HG03135 (cell line): Measurements from ENCODE around the gene ESPNL.

Experiments used
- ATAC-seq: cut with Tn5 transposase; IDR thresholded peaks from one replicate; pipeline ENCODE4 v1.9.1; 2021; ENCODE audit warnings: mild to moderate bottlenecking, moderate library complexity; ENCODE audit not compliant: unreplicated experiment

Gene ESPNL

GRCh38 chr2:238097988-238098871, 1.9 kb upstream of the ESPNL start:
- ATAC-seq = peak; percentile 73

GRCh38 chr2:238098901-238099713, 1.0 kb upstream of the ESPNL start:
- ATAC-seq = no peak

- ATAC-seq = no peak
These were observed 459 bp upstream of the ESPNL start for GRCh38 chr2:238099714-238100048.

- ATAC-seq = no peak
These were observed 956 bp downstream of the ESPNL start for GRCh38 chr2:238100821-238101771.

GRCh38 chr2:238101891-238102841, 2.0 kb downstream of the ESPNL start:
- no peak for ATAC-seq

GRCh38 chr2:238102865-238103264, 2.7 kb downstream of the ESPNL start:
- ATAC-seq = no peak

- no peak for ATAC-seq
These were observed 3.5 kb downstream of the ESPNL start for GRCh38 chr2:238103465-238104225.

GRCh38 chr2:238104226-238104690, 4.1 kb downstream of the ESPNL start:
- ATAC-seq = no peak

GRCh38 chr2:238104691-238105371, 4.7 kb downstream of the ESPNL start:
- ATAC-seq = no peak

GRCh38 chr2:238105506-238106338, 5.6 kb downstream of the ESPNL start:
- ATAC-seq = no peak

- no peak for ATAC-seq
These were observed 6.2 kb downstream of the ESPNL start for GRCh38 chr2:238106339-238106697.

- peak; percentile 26 for ATAC-seq
These were observed 6.8 kb downstream of the ESPNL start for GRCh38 chr2:238106698-238107524.

- peak; percentile 55 for ATAC-seq
These were observed 7.6 kb downstream of the ESPNL start for GRCh38 chr2:238107525-238108422.

GRCh38 chr2:238108423-238109183, 8.5 kb downstream of the ESPNL start:
- peak; percentile 55 for ATAC-seq

GRCh38 chr2:238113611-238114010, 13.5 kb downstream of the ESPNL start:
- ATAC-seq = no peak
